ENCODE measurements around the gene TRIM49B. TPM values are rescaled to one million over a fixed set of nuclear protein-coding genes. Genes with fewer than 3 reads are reported as not detected.

TRIM49B gene
- total and polyA plus RNA-seq, 7 experiments from 2014 or later = not detected

Other genes starting within 250 kb of the TRIM49B start
- gene TRIM51G, start 44.9 kb upstream of the TRIM49B start, total RNA-seq = not detected
- not detected for gene TRIM51G, start 44.9 kb upstream of the TRIM49B start, polyA plus RNA-seq
- not detected for gene TRIM64C, start 30.3 kb downstream of the TRIM49B start, total RNA-seq
- not detected for gene TRIM64C, start 30.3 kb downstream of the TRIM49B start, polyA plus RNA-seq
- gene FOLH1, start 179.8 kb downstream of the TRIM49B start, total RNA-seq = not detected
- gene FOLH1, start 179.8 kb downstream of the TRIM49B start, polyA plus RNA-seq = not detected